GM19035 (cell line): ENCODE data around the gene SLC38A10.

Source experiments
- ATAC-seq: cut with Tn5 transposase; IDR thresholded peaks from one replicate; pipeline ENCODE4 v1.9.1; 2021; ENCODE audit not compliant: unreplicated experiment

Gene SLC38A10

DNA sequence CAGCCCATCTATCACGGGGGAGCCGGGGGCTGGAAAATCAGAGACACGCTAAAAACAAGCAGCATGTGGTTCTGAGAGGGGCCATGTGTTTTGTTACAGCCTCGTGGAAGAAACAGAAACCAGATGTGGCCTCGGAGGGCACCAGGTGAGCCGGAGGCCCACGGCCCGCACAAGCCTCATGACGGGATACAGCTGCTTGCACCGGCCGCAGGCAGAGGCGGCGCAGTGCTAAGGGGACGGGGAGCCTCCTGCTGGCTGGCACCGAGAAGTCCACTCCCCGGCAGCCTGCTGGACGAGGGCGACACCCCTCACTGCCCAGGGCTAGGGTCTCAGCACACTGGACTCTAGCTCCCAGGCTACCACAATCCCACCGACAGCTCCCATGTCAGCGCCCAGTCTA is 36.8 kb downstream of the SLC38A10 start:
- no peak for ATAC-seq

DNA sequence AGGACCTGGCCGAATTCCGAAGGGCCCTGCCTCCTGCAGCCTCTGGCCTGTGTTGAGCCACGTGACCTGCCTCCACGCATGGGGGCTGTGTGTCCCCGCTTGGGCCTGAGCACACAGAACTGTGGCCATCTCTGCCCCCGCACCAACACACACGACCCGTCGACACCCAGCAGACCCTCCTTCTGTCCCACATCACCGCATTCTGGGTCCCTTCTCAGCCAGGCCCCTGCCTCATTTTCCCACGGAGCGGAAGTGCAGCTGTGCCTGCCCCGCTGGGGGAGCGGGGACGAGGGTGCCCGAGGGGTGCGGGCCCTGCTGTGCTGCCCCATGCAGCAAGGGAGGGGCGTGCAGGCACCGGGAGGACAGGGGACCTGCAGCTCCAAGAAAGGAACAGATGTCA is 37.6 kb downstream of the SLC38A10 start:
- no peak for ATAC-seq

DNA sequence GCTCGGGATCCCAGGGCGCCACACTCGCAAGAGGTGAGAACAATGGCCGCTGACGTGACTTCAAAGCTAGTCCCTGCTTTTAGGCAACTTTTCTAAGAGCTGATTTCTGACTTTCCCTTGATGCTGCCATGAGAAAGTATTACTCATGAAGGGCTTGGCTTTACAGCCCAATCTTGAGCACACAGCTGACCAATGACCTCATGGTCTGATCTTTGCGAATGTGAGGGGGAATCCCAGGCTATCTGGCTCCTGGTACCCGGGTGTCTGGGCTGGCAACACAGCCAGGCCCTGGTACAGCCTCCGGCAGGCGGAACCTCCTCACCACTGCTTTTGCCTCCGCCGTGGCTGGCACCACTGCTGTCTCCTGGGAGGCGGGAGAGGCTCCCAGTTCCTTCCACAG is 38.5 kb downstream of the SLC38A10 start:
- no peak for ATAC-seq

DNA sequence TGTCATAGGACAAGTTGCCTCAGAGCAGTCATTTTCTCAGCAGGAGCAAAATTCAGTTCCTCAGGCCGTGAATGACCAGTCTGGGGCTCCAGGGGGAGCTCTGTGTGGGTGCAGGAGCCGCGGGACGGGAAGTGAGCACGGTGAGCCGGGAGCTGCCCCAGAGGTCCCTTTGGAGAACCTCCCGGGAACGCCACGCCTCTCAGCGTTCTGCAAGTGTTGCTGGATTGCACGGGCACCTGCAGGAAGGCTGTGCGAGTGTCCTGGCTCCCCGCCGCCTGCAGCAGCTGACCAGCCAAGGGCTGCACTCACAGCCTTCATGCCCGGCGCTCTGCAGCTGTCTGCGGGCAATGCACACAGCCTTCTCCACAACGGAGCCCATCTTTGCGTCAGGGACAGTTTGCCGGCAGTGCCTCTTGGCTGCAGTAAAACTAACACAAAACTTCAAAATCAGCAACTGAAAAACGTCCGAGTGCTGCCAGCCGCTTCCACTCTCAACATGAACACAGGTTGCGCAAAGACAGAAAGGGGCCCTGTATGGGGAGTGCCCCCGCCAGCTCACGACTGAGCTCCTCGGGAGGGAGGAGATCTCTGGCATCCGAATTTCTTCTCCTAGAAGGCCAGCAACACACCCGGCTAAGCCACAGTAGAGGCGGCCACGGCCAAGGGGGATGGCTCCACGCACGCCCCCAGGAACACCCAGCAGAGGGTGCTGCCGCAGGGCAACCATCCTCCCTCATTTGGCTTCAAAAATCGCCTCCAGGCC is 40.0 kb downstream of the SLC38A10 start:
- ATAC-seq: no peak

DNA sequence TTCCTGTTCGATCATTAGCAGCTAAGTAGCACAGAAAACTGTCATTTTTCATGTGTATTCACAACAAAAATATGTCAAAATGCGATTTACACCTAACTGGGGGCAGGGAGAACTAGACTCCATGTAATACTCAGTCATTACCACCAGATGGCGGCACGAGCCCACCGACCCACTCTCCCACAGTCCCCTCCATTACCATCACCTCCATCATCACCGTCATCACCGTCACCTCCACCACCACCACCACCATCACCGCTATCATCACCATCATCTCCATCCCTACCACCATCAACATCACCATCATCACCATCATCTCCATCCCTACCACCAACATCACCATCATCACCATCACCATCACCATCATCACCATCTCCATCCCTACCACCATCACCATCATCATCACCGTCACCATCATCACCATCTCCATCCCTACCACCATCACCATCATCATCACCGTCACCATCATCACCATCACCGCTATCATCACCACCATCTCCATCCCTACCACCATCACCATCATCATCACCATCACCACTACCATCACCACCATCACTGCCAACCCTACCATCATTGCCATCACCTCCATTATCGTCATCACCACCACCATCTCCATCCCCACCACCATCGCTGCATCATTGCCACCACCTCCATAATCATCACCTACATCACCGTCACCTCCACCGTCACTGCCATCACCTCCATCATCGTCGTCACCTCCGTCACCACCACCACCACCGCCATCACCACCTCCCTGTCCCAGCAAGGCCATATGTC is 41.6 kb downstream of the SLC38A10 start:
- no peak for ATAC-seq

DNA sequence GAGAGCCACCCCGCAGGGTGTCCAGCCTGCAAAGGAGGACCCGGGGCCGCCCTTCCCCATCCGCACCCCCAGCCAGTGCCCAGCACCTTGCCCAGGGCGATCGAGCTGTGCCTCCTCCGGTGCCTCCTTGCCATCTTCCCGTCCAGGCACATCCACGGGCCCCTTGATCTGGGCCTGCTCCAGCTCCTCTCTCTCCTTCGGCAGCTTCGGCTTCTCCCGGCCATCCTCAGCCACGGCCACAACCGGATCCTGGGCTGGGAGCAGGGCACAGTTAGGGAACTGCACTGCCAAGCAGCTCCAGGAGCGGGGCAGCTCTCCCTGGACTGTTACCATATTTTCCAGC is 42.1 kb downstream of the SLC38A10 start:
- ATAC-seq: no peak

DNA sequence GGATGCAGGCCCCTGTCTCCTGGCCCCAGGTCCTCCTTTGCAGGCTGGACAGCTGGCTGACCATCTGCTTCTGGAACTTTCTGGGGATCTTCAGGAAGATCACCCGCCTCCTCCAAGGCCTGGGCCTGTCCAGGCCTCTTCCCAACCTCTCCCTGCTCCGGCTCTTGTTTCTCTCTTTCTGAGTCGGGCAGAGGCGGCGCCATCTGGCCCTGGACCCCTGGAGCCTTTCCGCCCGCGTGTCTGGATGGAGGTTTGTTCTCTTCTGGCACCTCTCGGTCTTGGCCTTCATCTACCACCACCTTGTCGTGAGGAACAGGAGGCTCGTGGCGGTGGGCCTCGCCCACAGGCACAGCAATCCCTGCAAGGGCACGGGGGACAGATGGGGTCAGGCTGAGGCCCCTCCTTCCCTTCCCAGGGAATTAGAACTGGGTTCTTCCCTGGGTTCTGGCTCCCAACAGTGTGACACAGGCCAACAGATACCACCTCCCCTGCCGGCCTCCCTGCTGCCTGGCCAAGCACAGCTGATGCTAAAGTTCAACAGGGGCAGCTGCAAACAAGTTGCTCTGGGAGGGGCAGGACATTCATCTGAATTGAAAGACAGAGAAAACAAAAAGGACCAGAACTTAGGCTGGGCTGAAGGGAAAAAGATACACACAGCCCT is 42.7 kb downstream of the SLC38A10 start:
- no peak for ATAC-seq

DNA sequence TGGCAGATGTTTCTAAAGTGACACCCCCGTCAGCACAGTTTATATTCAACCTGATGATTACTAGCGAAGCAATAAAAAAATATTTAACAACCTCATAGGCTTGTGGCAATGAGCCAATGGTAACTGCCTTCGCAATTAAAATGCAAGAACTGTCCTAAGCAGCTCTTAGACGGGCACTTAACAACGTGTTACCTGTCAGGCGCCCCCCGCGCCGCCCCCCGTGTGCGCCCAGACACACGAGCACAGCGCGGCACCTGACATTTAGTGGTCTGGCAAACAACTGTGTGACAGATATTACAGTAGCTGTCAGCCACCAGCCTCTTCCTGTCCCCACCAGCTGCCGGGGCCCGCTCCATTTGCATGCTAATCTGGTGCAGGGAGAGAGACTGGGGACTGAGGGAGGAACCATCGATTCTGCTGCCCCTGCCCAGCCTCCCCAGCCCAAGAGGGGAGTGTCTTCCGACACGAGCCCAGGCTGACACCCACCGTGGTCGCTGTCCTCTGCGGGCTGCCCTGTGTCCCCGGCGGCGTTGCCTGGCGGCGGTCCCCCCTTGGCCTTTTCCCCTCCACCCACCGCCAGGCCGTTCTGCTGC is 43.3 kb downstream of the SLC38A10 start:
- no peak for ATAC-seq

DNA sequence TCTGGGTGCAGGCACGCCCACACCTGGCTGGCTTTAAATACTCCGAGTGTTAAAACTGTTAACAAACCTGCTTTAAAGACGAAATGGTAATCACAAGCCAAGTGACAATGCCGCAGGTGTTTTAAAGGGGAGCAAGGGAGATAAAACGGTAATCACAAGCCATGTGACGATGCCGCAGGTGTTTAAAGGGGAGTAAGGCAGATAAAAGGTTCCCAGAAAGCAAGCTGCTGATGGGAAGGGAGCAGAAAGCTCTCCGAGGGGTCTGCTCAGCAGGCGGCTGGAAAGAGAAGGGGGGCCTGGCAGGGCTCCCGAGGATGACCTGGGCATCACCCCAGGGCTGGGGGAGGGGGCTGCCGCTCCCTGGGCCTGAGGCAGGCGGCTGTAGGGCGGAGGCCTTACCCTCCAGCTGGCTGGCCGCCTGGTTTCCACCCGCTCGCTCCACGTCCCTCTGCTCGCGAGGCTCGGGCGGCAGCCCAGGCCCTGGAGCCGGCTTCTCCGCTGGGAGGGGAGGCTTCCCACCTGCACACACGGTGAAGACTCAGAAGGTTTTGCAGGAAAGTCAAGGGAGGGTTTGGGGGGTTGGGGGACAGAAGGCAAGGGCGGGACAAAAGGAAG is 43.9 kb downstream of the SLC38A10 start:
- ATAC-seq: no peak

DNA sequence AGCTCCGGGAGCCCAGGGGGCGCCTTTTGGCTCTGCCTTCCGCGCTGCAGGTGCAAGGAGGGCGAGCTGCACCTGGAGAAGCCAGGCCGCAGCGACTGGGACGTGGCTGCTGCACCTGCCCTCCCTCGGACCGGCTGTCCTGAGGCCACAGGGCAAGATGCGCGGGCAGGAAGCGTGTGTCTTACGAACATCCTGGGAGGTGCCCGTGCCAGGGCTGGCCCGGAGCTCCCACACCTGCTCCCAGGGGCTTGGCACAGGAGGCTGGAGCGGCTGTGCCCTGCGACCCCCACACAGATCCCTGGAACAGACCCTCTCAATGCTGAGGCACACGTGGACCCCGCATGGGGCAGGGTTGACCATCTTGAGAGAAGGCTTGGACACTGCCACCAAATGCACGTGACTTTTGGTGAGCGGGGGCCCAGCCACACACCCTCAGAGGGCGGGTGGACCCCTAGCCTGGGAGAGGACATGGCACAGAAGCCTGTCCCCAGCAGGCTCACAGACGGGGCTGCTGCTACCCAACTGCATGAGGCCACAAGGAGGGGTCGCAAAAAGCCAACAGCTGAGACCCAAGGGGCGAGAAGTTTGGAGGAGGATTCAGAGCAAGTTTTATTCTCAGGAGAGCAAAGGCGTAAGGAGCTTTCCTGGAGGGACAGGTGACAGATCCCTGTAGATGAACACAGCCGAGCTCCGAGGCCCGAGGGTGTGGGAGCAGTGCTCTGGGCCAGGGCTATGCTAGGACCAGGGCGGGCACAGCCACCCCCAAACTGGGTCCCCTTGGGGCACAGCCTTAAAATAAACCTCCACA is 44.6 kb downstream of the SLC38A10 start:
- ATAC-seq: no peak

DNA sequence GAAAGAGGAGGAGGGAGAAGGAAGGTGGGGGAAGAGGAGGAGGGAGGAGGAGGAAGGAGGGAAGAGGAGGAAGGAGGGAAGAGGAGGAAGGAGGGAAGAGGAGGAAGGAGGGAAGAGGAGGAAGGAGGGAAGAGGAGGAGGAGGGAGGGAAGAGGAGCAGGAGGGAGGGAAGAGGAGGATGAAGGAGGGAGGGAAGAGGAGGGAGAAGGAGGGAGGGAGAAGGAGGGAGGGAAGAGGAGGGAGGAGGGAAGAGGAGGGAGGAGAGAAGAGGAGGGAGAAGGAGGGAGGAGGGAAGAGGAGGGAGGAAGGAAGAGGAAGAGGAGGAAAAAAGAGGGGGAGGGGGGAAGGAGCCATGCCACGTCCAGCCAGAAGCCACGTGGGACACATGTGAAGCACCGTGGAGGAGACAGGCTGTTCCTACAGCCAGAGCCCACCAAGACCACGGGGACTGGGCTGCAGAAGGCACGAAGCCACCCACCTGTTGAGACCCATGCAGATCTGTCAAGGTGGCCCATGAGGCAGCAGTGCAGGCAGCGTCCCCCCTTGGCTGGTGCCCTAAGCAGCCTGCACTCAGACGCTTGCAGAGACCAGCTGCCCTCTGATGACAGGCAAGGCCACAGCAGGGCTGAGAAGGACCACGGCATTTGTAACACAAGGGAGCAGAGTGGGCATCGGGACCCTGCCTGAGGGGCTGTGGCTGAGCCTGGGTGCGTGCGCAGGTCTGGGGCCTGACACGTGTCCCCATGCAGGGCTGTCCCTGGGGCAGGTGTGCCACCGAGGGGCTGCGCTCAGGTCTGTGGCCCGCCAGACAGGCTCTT is 45.7 kb downstream of the SLC38A10 start:
- ATAC-seq: no peak

DNA sequence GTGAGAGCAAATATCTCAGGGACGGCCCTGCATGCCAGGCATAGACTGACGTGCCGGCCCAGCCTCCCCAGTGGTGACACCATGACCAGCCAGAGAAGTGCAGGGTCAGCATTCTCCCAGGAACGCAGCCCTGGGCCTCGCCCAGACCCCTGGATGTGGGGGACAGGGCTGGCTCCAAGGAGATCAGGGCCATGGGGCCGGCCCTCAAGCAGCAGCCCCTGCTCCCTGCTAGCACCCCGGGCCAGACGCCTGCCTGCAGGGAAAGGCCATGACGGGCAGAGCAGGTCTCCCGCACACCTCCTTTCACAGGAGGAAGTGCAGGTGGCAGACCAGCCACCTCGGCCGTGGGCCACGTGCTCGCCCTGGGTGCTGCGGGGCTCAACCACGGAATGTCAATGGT is 46.5 kb downstream of the SLC38A10 start:
- ATAC-seq: no peak

DNA sequence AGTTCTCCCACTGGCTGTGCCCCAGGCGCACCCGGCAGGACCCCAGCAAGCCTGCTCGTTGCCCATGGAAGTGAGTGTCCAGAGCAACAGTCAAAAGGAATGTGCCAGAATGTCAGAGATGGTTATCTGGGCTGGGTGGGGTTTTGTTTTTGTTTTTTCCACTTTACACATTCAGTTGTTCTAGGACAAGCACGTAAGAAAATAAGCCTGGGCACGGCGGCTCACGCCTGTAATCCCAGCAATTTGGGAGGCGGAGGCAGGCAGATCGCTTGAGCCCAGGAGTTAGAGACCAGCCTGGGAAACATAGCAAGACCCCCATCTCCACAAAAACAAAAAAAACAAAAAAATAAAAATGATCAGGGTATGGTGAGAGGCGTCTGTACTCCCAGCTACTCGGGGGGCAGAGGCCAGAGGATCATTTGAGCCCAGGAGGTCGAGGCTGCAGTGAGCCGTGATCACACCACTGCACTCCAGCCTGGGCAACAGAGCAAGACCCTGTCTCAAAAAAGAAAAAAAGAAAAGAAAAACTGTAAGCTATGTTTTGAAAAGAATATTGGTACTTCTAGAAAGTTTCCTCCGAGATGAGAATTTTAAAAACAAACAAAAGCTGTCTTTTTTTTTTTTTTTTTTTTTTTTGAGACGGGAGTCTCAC is 47.6 kb downstream of the SLC38A10 start:
- no peak for ATAC-seq

DNA sequence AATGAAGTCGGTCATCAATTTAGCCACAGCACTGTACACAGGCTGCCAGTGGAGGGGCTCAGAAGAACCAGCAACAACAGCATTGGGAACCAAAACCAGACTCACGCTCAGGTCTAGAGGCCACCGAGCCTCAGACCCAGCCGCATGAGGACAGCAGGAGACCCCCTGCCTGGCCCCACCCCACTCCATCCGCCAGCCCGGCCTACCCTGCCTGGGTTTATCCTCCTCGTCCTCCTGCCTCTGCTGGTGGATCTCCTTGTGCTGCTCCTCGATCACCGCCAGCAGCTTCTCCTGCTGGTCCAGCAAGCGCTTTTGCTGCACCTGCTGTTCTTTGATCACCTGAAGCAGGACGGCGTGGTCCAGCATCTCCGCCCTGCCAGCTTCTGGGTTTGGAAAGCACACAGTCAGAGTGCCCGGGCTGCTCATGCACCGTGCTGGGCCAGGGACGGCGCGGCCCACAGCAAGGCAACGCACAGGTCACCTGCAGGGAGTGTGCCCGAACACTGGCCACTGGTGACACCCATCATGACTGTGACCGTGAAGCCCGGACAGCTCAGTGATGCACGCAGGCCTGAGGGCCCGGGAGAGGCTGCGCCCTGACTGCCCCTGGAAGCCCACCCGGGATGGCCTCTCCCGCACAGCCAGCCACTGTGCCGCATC is 48.3 kb downstream of the SLC38A10 start:
- ATAC-seq: no peak

DNA sequence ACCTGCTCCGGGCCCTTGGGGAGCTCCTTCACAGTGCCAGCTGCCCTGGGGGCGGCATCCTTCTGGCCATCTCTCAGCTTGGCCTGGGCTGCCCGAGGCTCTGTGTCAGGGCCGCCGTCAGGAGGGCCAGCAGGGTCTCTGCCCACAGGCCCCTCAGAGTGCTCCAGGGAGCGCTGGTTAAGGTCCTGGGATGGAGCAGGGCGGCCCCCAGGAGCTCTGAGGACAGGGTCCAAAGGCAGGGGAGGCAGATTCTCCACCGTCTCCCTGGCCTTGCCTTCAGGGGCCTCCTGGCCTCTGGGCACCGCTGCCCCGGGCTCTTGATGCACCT is 48.8 kb downstream of the SLC38A10 start:
- no peak for ATAC-seq

DNA sequence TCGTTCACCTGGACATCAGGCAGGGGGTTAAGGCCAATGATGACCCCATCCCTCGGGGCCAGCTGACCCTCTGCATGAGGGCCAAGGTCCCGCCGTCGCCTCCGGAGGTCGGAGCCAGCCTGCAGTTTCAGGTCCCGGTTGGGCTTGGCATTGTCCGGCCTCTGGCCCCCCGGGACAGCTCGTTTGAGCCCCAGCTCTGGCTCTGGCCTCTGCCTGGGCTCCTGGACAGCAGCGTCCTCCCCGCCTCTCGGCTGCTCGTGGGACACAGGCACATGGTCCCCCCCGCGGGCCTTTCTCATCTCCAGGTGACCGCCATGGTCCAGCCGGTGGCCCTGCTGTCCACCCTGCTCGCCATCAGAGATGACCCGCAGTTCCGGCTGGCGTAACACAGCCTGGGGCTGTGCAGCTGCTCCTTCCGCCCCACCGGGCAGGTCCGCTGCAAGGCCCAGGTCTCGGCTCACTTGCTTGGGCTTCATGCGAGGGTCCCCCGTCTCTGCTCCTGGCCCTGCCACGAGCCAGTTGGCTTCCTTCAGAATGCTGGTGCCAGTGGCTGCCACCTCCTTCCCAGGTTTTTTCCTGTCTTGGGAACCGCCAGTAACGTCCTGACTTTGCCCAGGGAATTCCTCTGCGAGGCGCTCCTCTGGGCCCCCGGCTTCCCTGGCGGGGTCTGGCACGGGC is 49.3 kb downstream of the SLC38A10 start:
- no peak for ATAC-seq

DNA sequence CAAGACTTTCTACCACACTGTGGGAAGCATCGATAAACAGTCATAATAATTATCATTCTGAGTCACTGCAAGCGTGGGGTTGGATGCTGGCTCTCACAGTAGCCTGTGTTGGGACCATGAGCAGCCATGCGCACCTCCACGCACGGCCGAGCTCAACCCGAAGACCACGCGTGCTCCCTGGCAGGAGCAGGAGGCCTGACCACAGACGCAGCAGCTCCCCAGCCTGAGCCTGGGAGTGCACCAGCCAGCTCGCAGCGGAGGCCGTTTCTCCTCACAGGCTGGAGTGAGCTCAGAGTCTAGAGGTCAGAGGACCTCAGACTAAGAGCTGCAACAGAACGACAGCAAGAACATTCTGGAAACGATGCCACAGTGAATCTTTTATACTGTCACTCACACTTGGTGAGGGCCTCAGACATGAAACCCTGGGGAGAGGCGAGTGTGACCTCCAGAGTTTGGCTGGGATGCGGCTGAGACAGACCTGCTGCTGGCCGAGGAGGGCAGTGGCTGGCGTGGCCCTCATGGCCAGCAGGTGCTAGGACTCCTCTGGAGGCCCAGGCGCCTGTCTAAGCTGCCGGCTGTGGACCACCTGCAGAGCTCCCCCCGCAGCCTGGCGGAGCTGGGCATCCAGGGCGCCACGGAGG is 50.0 kb downstream of the SLC38A10 start:
- no peak for ATAC-seq
